ENCODE data around the gene LAPTM5.

Gene LAPTM5

DNA sequence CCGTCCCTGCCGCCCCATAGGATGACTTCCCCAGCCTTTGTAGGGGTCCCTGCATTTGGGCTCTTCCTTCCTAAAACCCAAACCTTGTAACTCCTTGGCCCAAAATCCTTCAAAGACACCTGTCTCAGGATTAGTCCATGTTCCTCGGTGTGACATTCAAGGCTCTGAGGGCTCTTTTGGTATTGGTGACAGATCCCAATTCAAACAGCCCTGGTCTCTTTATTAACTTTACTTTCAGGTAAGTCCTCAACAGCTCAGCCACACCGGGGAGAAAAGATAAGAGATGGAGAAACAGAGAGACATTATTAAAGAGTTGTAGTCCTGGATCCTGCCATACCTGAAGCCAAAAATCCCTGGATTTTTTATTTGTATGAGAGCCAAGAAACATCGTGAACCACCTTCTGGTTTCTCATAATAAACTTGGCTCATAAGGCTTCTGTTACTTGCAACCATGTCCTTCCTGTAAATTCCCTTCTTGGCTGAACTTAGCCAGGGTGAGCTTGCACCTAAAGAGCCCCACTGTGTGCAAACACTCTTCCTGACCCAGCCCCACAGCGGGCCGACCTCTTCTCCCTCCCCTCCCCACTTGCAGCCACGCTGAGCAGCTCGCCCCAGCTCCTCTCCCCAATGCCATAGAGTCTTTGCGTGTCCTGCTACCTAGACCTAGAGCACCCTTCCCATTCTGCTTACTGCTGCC, 26.3 kb downstream of the LAPTM5 start:
- Mint-ChIP-seq H3K36me3 (ENCODE audit: low read depth) (peaks cover 47% of the 10 kb centered on the region), H3K9me3 (no peaks in the 10 kb centered on the region), H3K27ac (peak overlapping the region; percentile 79), H3K27me3 (no peaks in the 10 kb centered on the region), H3K4me1 (ENCODE audit: low read depth) (peaks cover 20% of the 10 kb centered on the region), H3K4me3 (no peak overlapping the region)
- no peak for DNase-seq

DNA sequence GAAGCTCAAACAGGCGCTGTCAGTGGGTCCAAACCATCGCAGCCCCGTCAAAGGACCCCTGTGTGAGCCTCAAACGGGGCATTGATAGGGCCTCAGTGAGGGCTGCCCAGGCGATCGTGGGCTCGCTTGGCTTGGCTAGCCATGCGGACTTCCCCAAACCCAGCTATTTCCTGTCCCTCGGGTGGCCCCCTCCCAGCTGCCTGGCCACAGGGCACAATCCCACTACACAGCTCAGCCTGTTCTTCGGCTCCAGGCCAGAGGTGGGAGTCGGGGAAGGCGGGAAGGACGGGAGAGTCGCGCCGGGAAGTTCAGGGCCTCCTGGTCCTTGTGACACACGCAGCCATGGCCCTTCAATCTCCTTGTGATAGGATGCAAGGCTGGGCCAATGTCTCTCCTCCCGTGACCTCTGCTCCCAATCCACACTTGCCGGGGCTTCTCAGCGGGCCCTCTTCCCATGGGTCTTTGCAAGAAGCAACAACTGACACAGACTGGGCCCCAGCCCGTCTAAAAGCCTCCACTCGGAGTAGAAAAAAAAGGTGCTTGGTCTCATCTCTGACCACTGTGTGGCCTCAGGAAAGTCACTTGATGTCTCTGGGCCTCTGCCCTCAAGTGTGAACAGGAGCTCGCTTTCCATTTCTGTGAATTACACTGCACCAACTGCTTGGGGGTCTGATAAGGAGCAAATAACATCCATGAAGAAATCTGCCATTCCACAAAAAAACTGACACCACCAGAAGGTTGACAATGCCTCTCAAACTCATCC, 27.0 kb downstream of the LAPTM5 start:
- Mint-ChIP-seq H3K9me3 (no peaks in the 10 kb centered on the region), H3K4me3 (no peak overlapping the region), H3K27me3 (no peaks in the 10 kb centered on the region), H3K4me1 (ENCODE audit: low read depth) (peaks cover 20% of the 10 kb centered on the region), H3K36me3 (ENCODE audit: low read depth) (peaks cover 45% of the 10 kb centered on the region), H3K27ac (peak overlapping the region; percentile 74)
- no peak for DNase-seq

DNA sequence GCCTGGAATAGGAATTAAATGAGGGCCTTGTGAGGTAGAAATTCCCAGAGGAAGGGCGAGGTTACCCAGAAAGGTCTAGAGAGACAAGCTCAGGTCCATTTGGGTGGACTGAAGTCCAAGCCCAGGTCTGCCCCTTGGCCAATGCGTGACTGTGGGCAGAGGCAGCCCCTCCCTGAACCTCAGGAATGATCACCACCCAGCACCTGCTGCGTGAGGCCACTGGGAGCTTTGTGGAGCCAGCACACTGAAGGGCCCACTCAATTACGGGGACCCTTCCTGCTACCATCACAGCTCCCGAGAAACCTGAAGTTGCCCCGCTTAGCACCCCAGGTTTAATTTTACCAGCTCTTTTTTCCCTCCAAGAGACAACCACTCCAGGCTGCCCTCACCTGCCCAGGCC, 27.7 kb downstream of the LAPTM5 start:
- peaks cover 20% of the 10 kb centered on the region for H3K4me1 Mint-ChIP-seq (ENCODE audit: low read depth)
- no peak overlapping the region for H3K4me3 Mint-ChIP-seq
- H3K27ac Mint-ChIP-seq, result peak overlapping the region; percentile 74
- H3K9me3 Mint-ChIP-seq, result no peaks in the 10 kb centered on the region
- H3K36me3 Mint-ChIP-seq (ENCODE audit: low read depth), result peaks cover 45% of the 10 kb centered on the region
- no peaks in the 10 kb centered on the region for H3K27me3 Mint-ChIP-seq
- DNase-seq, result no peak

DNA sequence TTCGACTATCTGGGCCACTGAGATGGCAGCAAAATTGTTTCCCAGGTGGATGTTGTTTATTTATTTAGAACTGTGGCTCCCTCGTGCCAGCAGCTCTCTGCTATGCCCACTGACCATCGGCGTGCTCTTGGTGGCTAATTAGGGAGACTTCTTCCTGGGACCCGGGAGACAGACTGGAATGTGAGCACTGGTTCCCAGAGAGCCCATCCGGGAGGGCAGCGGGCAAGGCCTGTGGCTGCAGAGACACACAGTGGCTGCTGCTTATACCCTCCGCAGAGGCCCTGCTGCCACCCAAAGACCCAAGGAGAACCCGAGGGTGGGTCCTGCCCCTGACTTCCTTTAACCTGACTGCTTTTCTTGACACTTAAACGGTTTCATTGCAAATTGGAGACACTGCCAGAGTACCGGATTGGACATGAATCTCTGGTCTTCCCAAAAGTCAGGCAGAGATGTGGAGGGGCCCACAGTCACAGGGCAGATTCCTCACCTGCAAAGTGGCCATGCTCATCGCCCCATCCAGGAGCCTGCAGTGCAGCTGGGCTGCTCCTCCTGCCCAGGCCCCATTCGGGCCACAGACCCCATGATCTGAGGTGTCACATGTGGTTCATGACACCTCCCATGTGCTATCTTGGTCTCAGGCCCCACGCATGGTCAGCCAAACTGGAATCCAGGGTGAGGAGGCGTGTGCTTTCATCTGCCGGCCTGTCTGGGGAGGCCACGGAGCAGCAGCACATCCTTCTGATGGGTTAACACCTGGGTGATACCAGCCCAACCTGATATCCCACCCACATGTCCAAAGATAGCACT, 28.5 kb downstream of the LAPTM5 start:
- Mint-ChIP-seq H3K4me1 (ENCODE audit: low read depth) (peaks cover 25% of the 10 kb centered on the region), H3K27ac (peak overlapping the region; percentile 67), H3K4me3 (no peak overlapping the region), H3K9me3 (no peaks in the 10 kb centered on the region), H3K27me3 (no peaks in the 10 kb centered on the region), H3K36me3 (ENCODE audit: low read depth) (peaks cover 37% of the 10 kb centered on the region)
- no peak for DNase-seq

DNA sequence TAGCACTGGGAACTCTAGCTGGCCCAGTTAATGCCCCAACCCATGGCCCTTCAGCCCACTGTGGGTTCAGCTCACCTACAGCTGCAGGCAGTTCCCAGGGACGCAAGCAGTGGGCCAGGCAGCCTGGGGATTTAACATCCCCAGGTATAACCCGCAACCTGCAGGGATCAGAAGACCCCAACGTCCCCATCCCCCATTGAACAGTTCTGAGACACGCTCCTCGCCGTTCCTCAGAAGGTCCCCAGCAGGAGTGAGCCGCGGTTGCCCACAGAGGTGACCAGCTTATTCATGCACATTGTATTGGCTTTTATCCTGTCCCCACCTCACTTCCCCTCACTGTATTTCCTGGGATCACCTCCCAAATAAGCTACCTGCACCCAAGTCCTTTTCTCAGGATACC, 29.2 kb downstream of the LAPTM5 start:
- H3K27me3 Mint-ChIP-seq, result no peaks in the 10 kb centered on the region
- no peaks in the 10 kb centered on the region for H3K9me3 Mint-ChIP-seq
- DNase-seq, result no peak
- peak overlapping the region; percentile 67 for H3K27ac Mint-ChIP-seq
- no peak overlapping the region for H3K4me3 Mint-ChIP-seq
- peaks cover 28% of the 10 kb centered on the region for H3K4me1 Mint-ChIP-seq (ENCODE audit: low read depth)
- H3K36me3 Mint-ChIP-seq (ENCODE audit: low read depth), result peaks cover 32% of the 10 kb centered on the region

DNA sequence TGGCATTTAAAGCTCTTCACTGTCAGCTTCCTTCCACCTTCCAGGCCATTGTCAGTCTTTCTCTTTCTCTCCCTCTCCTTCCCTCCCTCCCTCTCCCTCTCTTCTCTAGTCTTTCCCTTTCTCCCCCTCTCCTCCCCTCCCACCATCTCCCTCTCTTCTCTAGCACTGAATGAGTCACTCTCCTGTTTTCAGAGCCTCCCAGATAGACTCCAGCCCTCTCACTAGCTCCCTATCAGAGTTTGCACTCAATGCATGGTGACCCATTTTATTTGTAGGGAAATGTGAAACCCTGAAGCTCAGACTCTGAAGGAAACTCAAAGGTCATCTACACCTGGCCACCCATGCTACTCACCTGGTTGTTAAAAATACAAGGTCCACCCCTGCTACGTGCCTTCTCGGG, 29.8 kb downstream of the LAPTM5 start:
- peak overlapping the region; percentile 67 for H3K27ac Mint-ChIP-seq
- no peaks in the 10 kb centered on the region for H3K9me3 Mint-ChIP-seq
- H3K4me1 Mint-ChIP-seq (ENCODE audit: low read depth), result peaks cover 29% of the 10 kb centered on the region

DNA sequence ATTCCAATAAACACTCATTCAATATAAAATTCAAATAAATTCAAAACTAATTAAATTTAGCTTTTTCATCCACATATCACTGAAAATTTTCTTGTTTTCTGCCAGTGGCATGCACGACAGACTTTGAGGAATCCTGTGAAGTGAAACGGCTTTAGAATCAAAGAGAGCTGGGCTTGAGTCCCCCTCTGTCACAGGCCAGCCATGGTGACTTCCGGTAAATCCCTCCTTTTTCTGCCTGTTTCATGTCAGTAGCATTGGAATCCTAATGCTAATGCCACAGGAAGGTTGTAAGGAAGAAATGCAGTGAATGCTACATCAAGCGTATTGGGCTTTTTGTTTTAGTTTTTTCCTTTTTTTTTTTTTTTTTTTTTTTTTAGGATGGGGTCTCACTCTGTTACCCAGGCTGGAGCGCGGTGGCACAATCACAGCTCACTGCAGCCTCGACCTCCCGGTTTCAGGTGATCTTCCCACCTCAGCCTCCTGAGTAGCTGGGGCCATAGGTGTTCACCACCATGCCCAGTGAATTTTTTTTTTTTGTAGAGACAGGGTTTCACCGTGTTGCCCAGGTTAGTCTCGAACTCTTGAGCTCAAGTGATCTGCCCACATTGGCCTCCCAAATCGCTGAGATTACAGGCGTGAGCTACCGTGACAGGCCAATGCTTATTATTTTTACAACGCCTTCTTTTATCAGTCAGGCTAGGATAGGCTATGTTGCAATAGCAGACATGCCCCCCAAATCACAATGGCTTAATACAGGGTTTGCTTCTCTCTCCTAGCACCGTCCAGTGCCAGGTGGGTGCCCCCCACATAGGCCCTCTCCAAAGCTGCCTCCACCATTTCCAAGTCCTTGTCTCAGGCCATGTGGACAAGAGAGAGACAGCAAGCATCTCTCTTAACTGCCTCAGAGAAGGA, 30.5 kb downstream of the LAPTM5 start:
- peak overlapping the region; percentile 67 for H3K27ac Mint-ChIP-seq
- DNase-seq, result no peak
- no peaks in the 10 kb centered on the region for H3K9me3 Mint-ChIP-seq
- no peak overlapping the region for H3K4me3 Mint-ChIP-seq
- peaks cover 27% of the 10 kb centered on the region for H3K4me1 Mint-ChIP-seq (ENCODE audit: low read depth)
- no peaks in the 10 kb centered on the region for H3K27me3 Mint-ChIP-seq
- peaks cover 26% of the 10 kb centered on the region for H3K36me3 Mint-ChIP-seq (ENCODE audit: low read depth)

More for the DNA sequence above, 29.8 kb downstream of the LAPTM5 start:
- Mint-ChIP-seq H3K36me3 (ENCODE audit: low read depth) (peaks cover 30% of the 10 kb centered on the region), H3K27me3 (no peaks in the 10 kb centered on the region), H3K4me3 (no peak overlapping the region)
- DNase-seq, result no peak

DNA sequence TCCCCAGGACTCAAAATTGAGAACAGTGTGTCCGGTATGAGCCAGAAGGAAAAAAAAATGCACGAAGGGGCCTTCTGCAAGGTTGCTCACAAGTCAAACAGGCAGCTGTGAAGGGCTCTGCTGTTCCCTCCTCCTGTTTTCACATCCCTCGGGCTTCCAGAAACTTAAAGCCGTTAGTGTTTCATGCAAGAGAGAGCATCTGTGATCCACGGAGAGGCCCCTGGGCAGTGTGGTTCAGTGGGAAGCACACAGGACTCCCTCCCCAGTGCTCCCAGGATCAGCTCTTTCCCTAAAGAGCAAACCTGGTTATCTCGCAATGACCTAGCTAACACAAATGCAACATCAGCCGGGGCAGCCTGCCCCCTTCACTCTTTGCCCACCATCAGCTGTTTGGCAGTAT, 31.3 kb downstream of the LAPTM5 start:
- Mint-ChIP-seq H3K36me3 (ENCODE audit: low read depth) (peaks cover 34% of the 10 kb centered on the region), H3K27ac (no peak overlapping the region), H3K4me3 (no peak overlapping the region), H3K9me3 (no peaks in the 10 kb centered on the region), H3K4me1 (ENCODE audit: low read depth) (peaks cover 27% of the 10 kb centered on the region), H3K27me3 (no peaks in the 10 kb centered on the region)
- DNase-seq, result no peak

DNA sequence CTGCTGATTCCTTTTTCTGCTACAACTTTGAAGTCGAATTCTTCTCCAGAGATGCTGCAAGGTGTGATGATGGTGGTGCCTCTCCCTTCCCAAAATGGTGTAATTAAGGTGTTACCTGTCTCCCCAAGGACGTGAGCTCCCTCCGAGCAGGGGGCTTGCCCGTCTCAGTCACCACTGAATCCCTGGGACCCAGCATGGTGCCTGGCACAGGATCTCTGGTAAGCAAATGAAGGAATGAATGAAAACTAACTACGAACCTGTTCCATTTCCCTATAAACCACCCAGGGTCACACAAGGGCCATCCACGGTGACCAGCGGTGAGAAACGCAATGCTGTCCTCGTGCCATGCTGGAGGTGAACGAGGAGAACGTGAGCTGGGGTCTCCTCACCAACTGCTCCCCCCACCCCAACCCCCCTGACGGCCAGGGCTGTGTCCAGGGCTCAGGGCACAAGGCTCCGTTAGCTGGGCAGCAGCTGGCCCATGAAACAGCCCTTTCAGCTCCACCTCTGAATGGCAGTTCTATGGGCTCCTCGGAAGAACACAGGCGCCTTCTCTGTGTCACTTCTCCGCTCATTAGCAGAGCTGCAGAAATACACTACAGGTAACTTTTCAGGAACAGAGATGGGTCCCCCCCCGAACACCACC, 32.0 kb downstream of the LAPTM5 start:
- Mint-ChIP-seq H3K9me3 (no peaks in the 10 kb centered on the region), H3K4me3 (no peak overlapping the region), H3K4me1 (ENCODE audit: low read depth) (peaks cover 29% of the 10 kb centered on the region), H3K27ac (no peak overlapping the region), H3K27me3 (no peaks in the 10 kb centered on the region), H3K36me3 (ENCODE audit: low read depth) (peaks cover 35% of the 10 kb centered on the region)
- DNase-seq, result no peak

DNA sequence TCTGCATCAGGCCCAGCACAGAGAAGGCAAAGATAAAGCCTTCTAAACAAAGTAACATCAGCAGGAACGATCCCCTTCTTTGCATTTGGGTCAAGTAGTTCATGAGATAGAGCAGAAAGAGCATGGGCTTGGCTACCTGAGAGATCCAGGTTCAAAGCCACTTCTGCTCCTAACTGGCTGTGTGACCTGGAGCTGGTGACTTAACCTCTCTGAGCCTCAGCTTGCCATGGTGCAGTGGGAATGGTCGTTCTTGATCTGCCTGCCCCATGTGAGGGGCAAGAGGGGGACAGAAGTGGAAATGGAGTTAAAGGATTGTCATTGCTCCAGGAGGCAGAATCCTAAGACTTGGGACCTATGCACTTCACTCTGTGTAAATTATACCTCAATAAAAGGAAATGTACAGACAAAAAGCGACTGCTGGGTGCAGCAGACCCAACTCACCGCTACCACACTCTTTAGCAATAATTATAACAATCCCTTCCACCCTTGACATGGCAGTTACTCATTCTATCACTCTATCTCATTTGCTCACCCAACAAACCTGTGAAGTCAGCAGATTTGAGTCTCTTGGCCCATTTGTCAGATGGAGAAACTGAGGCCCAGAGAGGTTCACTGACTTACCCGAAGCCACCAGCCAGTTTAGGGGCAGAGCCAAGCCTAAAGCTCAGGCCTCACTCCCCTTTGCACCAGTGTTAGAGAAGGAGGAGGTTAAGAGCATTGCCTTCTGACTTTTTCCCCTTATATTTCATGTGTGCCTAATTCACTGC, 32.7 kb downstream of the LAPTM5 start:
- H3K4me3 Mint-ChIP-seq, result no peak overlapping the region
- no peaks in the 10 kb centered on the region for H3K9me3 Mint-ChIP-seq
- H3K4me1 Mint-ChIP-seq (ENCODE audit: low read depth), result peaks cover 36% of the 10 kb centered on the region
- no peak for DNase-seq
- H3K36me3 Mint-ChIP-seq (ENCODE audit: low read depth), result peaks cover 35% of the 10 kb centered on the region
- no peaks in the 10 kb centered on the region for H3K27me3 Mint-ChIP-seq
- H3K27ac Mint-ChIP-seq, result no peak overlapping the region

DNA sequence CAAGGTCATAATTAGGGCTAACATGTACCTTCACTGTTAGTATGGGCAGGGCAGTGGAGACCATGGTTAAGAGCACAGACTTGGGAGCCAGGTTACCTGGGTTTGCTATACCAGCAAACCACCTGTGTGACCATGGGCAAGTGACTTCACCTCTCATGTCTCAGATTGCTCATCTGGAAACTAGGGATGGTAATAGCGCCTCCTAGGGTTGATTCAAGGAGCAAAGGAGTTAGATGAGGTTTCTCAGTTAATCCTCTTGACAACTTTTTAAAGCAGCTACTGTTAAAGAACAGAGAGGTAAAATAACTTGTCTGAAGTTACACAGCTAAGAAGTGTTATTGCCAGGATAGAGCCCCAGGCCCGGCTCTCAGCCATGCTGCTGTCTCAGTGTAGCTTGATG, 33.4 kb downstream of the LAPTM5 start:
- peak overlapping the region; percentile 65 for H3K27ac Mint-ChIP-seq
- peaks cover 35% of the 10 kb centered on the region for H3K36me3 Mint-ChIP-seq (ENCODE audit: low read depth)
- no peak for DNase-seq
- H3K27me3 Mint-ChIP-seq, result no peaks in the 10 kb centered on the region
- no peaks in the 10 kb centered on the region for H3K9me3 Mint-ChIP-seq
- H3K4me1 Mint-ChIP-seq (ENCODE audit: low read depth), result peaks cover 42% of the 10 kb centered on the region
- H3K4me3 Mint-ChIP-seq, result no peak overlapping the region

DNA sequence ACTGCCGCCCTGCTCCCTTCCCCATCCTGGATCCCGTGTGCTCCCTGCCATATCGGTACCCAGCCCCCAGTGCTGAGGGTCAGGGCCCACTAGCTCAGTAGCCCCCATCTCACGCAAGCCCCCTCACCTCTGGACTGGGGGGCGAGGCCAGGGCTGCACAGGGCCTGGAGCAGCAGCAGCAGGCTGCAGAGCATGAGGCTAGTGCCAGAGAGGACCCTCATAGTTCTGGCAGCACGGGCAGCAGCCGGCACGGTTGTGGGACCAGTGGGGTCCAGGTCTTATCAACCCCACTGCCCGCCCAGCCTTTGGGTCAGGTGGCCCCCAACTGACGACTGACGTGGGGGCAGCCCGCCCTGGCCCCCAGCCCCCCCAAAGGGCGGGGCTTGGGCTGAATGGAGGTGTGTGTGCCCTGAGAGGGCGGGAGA, 34.2 kb downstream of the LAPTM5 start, which contains the start of gene MATN1:
MATN1 (minus strand) TSS at position 255 of the 425 bp plus-strand sequence; CDS start at position 221, 34 bp downstream.
- no peak for DNase-seq
- Mint-ChIP-seq H3K4me1 (ENCODE audit: low read depth) (peaks cover 42% of the 10 kb centered on the region), H3K36me3 (ENCODE audit: low read depth) (peaks cover 37% of the 10 kb centered on the region), H3K4me3 (no peak within 1 kb of the TSS), H3K27ac (peak within 1 kb of the TSS; percentile 65), H3K9me3 (no peaks in the 10 kb centered on the region), H3K27me3 (no peaks in the 10 kb centered on the region)

All from activated T-cell treated with anti-CD3 and anti-CD28 coated beads, Interleukin-2, amount 50 U/mL, for 24 hours (primary cell).